Hematopoietic multipotent progenitor cell treated with erythropoietin and hydrocortisone succinate and interleukin-3 and kit ligand, for 17 days (in vitro differentiated cells): ENCODE data around the gene NRCAM.

Experiments used
- DNase-seq: peaks from one replicate; pipeline ENCODE4 v3.0.0-alpha.2; 2015; ENCODE audit warnings: low spot score

The NRCAM gene

DNA sequence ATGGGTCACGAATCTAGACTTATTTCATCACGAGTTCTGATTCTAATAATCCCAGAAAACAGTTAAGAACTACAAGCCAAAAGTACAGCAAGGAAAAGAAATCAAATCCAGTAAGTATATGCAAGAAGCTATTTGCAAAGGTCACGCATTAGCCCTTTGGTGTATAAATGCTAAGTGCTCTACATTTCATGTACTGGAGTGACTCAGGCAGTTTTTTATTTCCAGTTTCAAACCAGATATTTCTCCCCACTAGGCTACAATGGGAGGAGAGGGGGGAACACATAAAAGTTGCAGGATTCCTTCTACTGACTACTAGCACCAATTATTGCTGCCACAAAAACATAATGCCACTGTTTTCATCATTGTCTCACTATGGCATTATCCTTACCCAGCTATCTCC lies 148.0 kb downstream of the NRCAM start:
- no peak for DNase-seq

DNA sequence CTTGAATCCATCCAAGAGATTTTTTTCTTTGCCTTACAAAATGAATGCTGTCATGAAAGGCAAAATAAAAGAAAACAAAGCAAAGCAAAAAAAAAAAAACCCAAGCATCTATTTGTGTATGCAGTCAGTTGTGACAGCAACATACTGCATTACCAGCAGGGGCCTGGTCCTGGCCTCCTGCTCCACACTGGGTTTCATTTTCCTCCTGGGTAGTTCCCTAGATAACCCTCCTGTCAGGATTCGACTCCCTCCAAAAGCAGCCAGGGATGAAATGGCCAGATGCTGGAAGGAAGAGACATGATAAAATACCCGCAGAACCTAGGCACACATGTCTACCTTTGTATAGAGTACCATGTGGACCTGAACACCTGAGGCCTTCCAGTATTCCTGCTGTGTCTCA lies 148.6 kb downstream of the NRCAM start:
- DNase-seq: no peak

DNA sequence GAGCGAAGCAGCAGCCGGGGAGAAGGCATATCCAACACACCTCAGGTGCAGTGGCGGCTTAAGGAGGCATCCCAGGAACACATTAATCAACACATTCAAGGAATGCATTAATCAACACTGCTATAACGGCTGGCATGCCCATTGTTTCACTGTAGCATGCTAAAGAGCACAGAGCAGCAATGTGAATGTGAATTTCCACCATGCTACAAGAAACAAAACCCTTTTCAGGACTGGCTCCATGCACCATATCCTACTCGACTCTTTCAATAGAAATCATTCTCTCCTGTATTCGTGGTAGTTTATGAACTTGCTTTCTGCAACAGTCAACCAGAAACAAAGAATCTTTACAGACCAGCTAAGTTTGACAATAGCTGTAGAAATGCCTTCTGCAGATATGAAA lies 149.0 kb downstream of the NRCAM start:
- no peak for DNase-seq

DNA sequence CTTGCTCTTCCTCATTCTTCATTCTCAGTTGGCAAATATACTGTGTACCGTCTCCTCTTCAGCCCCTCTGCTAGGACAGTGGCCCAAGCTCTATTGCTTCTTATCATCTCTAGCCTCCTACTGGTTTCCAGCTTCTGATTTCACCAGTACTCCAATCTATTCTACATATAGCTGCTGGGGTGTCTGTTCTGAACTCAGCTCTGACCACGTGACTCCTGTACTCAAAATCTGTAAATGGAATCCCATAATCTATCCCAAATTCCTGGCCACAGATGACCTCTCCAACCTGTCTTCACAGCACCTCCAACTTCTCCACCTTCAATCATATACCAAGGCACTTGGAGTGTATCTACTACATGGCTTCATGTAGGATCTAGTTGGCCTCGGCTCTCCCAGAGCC lies 152.9 kb downstream of the NRCAM start:
- no peak for DNase-seq

DNA sequence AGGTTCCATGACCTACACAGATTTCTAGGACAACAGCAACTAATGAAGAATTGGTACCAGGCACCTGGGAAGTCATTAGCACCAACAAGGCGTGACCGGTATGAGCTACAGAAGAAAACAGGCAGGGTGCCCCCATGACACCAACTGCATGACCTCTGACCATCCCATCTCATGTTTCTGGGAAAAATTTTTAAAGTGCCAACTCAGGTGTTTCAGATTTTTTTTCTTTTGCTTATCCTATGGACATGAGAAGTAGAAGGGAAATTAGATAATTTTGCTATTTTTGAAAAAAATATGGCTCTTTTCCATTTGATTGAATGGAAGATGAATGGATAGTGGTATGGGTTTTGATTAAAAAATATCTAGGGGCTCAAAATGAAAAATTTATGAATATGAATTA lies 154.8 kb downstream of the NRCAM start:
- no peak for DNase-seq

DNA sequence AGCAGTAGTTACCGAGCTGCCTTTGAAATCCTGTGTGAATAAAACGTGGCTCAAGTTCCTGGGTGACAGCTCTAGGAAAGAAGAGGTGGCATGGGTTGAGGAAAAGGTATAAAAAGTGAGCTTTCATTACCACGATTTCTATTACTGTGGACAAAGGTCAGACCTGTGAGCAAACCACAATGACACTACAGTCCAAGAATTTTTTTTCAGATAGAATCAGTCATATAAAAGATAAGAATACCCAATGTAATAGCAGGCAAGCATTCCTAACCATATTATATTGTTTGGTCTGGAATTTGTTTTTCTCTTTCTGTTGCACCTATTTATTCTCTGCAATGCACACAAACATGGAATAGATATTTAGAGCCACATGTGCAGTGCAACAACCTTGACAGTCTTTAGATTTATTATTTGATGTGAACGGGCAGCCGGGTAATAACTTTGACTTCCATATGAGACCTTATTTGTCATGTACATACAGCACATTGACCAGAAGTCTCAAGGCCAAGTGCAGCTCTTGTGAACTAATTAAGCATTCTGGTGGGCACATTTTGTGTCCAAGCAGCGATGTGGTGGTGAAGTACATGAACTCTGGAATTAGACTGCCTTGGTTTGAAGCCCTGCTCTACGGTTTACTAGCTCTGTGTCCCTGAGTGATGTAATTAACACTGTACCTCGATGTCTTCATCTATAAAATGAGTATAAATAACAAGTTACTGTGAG lies 156.8 kb downstream of the NRCAM start:
- no peak for DNase-seq

DNA sequence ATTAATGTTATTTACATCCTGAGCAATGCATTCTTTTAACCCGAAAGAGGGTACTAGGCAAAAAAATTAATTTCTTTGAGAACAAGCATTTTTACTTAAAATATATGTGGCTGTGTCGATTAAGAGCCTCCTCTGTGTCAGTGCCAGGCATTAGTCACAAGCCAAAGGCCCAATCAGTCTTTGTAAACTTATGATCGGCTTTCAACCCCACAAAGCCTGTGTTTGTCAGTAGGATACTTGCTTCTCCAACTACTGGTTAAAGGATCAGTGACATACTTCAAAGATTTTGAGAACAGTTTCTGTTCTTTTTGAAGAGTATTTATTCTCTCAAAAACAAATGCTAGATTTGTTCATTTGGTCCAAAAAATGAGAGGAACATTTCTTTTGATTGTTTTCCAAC lies 159.3 kb downstream of the NRCAM start:
- DNase-seq: no peak

DNA sequence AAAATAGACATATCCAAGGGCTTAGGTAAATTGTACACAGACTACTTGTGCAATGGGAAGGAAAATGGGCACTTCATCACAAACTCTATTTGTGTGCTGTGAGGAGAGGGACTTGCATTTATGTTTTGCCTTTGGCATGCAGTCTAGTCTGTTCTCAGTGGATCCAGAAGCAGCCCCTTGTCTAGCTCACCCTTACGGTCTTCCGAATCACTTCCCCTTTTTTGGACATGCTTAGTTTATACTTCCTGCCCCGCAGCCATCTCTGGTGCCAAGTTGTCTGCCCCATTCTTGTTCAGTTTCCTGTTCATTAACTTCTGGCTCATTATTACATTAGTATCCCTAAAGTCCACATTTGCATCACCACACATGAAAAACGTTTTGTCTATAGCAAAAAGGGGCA lies 161.6 kb downstream of the NRCAM start:
- no peak for DNase-seq

DNA sequence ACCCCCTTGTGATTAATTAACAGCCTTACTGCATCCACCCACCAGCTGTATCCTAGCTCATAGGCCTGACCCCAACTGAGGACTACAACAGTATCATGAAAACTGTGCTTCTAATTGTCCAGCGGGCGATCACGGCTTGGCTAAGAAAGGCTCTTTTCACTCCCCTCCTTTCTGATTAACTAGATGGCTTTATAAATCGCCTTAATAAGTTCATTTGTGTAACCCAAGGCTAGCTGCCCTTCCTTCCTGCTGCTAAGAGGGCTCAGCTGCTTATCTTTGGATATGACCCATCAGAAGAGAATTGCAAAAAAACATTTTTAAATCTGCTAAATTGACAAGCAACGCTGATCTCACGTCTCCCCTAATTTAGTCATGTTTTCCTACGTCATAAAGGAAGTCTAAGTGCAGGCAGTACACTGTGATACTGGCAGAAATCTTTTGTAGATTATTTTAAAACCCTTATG lies 163.1 kb downstream of the NRCAM start:
- DNase-seq: no peak

DNA sequence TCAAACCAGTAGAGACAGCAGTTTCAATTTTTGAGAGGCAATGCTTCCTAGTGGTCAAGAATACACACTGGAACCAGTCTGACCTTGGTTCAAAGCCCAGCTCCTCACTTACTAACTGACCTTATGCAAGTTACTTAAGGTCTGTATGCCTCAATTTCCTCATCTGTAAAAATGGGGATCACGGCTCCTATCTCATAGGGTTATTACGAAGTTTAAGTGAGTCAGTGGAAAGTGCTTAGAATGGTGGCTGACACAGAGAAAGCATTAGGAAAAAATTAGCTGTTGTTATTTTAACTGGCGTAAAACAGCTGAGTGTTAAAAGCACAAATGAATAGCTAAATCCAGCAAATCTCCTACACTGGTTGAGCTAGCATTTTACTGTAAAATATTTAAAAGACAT lies 163.7 kb downstream of the NRCAM start:
- no peak for DNase-seq

DNA sequence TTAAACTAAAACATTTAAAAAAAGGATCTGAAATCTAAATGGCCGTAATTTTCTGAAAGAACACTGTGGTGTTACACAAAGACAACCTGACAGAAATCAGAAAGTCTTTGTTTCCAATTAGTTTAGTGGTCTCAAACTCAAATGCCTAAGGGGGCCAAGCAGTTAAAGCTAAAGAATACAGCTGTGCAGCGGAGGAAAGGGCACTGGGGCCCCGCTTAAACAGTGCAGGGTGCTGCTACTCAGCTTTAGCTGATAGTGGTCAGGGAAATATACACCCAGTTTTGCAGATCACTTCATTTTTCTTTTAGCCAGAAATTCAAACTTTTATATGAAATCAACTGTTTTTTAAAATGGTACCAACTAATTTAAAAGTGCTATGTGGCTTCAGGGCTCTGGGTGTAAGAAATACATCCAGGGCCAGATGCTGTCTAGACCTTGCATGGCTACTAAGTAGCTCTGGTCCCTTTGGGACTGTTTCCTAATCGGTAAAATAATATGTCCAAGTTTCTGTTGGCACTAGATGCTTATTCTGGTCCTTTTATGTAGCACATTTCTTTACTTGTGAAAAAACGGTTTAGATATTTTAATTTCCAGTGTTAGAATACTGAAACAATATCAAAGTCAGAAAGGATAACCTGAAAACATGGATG lies 164.3 kb downstream of the NRCAM start:
- DNase-seq: no peak

DNA sequence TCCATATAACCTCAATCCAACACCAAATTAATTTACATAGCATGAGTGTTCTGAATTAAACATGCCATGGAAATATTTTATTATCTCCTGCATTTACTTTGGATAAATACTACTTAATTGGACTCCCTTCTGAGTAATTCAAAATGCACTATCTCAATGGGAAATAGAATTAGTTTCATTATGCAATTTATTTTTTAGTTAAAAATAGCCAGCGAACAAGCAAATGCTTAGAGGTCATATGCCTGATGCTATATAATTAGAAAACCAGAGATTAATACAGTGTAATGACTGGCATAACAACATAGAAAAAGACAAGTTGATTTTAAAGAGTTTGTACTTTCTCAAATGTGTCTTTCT lies 165.1 kb downstream of the NRCAM start:
- DNase-seq: no peak

DNA sequence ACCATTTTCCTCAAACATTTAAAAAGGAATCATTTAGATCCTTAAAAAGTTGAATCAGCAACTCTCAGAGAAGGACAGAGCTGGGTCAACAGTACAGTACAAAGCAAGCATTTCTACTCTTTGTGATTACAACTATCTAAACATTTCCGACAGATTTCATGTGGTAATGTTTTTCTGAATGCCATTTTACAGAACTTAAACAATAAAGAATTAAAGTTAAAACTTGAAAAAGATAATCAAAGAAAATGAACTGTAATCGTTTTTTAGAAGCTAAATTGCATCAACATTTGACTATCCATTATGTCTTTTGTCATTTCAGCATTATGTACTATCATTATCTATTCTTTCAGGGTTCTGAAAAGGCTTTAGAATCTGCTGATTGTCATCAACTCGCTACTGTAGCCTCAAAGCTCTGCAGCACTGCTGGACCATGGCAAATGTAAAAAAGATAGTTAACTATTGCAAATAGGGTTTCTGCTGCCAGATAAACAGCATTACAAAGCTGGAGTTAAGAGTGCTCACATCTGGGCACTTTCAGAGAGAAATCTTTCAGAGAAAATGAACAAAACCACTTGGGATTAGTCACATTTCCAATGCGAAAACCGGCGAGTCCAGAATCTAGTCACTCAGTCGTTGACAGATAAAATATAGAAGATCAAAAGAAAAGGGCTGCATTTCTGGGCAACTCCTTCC lies 165.6 kb downstream of the NRCAM start:
- DNase-seq: no peak

DNA sequence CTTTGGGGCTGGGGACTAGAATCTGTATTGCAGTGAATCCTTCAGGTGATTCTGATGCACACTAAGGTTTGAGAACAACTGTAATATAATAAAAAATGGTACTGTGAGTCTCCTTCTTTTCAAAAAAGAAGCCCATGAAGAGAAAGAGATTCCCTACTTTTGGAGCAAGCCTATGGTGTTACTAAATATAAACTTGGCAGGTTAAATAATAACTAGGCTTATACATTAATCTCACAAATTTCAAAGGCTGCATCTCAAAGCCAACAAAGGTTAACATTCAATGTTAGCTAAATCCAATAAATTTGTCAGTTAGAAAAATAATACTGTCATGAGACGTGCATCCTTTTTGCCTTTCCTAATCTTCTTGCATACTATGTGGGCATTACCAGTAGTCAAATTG lies 166.4 kb downstream of the NRCAM start:
- no peak for DNase-seq

DNA sequence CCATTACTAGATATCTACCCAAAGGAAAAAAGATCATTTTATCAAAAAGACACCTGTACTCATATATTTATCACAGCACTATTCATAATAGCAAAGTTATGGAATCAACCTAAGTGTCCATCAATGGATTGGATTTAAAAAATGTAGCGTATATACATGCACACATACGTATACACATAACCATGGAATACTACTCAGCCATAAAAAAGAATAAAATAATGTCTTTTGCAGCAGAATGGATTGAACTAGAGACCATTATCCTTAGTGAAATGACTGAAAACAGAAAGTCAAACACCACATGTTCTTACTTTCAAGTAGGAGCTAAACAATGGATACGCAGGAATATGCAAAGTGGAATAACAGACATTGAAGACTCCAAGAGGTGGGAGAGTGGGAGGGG lies 168.4 kb downstream of the NRCAM start:
- DNase-seq: no peak

DNA sequence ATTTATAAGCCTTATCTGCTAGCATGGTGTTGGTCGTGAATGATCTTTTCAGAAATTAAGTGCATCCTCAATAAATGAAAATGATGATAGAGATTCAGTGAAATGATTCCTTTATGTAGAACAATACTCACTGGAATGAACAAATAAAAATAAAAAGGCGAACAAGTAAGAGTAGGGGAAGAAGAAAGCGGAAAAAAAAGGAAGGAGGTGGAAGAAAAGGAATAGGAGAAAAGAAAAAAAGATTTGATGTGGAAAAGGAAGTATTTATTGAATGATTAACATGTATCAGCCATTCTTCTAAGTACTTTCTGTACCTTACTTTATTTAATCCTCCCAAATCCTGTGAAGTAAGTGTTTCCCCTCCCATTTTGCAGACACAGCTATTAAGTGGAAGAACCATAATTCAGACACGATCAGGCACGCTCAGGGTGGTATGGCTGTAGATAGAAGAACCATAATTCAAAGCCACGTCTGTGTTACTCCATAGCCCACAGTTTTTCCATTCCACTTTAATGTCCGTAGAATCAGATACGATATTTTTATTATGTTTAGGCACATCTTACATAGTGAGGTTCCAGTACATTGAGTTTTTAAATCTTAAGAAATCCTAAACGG lies 169.8 kb downstream of the NRCAM start:
- DNase-seq: no peak

DNA sequence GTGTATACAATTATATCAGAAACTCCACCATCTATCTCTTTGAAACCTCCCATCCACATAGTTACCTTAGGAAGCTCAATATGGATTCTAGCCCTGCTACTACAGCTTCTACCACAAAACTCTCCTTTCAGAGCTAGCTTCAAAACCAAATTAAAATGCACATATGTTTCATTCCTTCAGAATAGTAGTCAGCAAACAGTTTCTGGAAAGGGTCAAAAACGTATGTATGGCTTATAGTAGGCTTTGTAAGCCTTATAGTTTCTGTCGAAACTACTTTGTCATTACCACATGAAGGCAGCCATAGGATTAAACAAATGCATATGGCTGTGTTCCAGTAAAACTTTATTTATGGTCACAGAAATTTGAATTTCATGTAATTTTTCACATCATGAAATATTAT lies 170.5 kb downstream of the NRCAM start:
- no peak for DNase-seq

DNA sequence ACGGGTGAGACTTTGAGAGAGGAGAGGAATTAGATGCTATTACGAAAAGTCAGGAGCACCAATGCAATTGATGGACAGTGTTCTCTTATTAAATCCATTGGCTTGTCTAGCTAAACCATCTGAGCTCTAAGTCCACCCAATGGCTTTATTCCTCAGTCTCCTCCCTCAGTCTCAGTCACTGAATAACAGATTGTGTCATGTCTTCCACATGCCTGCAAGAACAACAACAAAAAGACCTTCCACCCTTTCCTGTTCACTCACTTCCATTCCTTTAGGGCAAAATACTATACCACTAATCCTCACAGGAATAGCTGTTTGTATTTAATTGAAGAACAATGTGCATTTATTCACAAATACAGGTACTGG lies 171.2 kb downstream of the NRCAM start:
- no peak for DNase-seq

DNA sequence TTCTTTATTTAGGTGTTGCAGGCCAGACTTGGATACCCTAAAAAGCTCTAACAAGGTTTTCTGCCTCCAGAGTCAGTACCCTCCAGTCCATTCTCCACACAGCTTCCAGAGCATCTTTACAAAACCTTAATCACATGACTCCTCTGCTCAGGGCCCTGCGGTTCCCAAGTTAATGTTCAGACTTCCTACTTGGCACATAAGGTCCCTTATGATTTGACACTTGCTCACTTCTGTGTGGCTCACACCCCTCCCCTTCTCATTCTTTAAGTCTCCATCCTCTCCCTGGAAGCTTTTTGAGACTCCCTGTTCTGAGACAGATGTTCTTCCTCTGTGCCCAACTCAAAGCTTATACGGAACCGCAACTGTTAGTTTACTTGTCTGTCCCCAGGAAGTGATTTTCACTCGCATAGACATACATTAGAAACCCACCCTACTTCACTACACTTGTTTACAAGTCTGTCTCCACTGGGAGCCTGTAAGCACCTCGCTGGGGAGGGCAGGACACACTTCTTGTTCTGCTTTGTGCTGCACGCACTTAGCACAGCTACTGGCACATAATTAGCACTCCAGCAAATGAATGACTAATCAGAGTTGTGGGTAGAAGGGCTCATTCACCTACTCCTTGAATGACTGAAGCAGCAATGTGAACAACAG lies 171.8 kb downstream of the NRCAM start:
- DNase-seq: no peak

DNA sequence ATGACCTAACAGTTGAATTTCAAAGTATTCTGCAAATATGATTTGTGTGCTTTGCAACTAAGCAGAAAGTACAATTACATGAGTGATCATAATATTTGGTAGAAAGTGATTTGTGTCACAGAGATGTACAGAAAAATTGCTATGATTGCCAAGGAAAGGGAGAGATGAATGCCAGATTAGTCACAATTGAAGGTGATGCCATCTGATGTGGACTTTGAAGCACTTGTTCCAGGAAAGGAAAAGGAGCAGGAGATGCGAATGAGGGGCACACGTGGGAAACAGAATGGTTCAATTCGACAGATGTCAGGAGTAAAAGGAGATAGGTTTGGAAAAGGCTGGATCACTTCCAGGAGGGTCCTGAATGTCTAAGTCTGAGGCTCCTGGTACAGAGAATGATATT lies 173.0 kb downstream of the NRCAM start:
- DNase-seq: no peak

DNA sequence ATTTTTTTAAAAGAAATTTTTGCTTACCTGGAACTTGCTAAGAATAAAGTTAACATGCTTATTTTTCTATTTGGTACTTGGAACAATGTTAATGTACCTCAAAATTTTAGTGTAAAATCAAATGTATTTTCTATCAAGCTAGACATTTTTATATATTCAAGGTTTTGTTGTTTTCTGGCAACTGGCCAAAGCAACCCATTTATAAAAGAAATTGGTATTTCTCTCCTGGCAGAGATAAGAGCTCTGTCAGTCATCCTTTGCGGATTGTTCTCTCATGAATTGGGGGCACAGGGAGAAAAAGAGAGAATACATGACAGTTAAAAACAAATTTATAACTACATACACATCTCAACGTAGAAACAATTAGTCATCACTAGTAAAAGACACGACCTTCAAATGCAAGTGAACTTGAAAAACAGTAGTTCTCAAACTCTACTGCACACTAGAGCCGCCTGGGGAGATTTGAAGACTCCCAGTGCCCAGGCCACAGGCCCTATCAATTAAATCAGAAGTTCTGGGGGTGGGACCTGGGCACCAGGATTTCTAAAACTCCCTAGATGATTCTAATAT lies 173.7 kb downstream of the NRCAM start:
- DNase-seq: no peak

DNA sequence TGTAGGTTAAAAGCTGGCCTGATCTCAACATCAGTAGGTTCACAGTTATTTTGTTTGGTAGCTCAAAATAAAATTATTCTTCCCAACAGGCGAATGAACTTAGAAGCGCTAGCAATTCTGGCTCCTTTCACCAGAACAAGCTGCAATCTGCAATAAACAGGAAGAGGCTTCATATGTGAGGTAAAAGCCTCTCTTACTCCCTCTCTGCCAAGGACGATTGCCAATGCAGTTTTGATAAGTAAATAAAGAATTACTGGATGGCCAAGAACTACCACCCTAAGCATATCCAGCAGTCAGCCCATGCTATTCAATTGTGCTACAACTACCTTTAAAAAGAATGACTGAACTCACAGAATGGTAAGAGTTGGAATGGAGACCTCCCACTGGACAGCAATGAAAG lies 176.1 kb downstream of the NRCAM start:
- no peak for DNase-seq
